HG02943 (cell line): ENCODE results near the gene GALNT2.

Experiments used
- ATAC-seq: cut with Tn5 transposase; IDR thresholded peaks from one replicate; pipeline ENCODE4 v1.9.1; 2021; ENCODE audit warnings: mild to moderate bottlenecking, low read depth, moderate library complexity; ENCODE audit not compliant: unreplicated experiment

GALNT2 gene

DNA sequence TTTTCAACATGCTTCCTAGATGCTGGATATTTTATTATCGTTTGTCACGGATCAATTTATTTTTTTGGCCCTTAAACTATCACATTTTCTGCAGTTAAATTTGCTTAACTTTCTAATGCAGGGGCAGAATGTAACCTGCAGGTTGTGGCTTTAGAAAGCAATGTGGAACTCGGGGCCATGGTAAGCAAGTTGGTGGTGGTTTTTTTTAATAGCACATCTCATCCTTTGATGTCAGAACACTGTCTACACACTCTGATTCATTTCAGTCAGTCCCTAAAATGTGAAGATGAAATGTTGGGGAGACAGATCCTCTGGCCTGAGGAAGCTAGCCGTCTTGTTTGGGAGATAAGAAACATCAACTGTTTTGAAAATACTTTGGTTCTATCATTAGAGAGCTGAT, 89.5 kb downstream of the GALNT2 start:
- no peak for ATAC-seq

DNA sequence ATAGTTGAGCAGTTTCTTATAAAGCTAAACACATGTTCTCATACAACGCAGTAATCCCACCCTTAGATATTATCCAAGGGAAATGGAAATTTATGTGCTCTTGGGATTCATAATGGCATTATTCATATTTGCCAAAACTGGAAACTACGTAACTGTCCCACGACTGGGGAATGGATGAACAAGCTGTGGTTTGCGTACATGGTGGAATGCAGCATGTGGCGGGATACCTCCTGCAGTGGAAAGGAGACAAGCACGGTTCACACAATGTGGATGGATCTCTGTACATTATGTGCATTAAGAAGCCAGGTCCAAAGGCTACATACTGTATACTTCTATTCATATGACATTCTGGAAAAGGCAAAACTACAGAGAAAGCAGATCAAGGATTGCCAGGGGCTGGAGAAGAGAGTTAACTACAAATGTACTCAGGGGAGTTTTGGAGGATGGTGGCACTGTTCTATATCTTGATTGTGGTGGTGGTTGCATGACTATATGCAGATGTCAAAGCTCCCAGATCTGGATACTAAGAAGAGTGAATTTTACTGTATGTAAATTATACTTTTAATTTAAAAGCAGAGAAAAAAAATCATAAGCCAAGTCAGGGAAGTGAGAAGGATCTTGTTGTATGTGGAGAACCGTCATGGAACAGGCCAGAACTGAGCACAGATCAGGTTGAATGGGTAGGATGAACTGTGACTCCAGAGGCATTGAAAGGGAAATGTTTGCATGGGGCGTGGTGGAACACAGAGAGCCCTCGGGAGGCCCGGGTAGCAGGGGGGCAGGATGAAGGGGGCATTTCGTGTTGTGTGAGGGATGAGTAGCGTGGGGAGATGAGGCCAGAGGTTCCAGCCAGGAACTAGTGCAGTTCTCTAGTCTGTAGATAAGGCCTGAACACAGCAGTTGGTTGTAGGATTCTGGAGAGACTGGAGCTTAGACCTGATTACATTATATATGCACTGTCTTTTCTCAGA, 90.7 kb downstream of the GALNT2 start:
- no peak for ATAC-seq

DNA sequence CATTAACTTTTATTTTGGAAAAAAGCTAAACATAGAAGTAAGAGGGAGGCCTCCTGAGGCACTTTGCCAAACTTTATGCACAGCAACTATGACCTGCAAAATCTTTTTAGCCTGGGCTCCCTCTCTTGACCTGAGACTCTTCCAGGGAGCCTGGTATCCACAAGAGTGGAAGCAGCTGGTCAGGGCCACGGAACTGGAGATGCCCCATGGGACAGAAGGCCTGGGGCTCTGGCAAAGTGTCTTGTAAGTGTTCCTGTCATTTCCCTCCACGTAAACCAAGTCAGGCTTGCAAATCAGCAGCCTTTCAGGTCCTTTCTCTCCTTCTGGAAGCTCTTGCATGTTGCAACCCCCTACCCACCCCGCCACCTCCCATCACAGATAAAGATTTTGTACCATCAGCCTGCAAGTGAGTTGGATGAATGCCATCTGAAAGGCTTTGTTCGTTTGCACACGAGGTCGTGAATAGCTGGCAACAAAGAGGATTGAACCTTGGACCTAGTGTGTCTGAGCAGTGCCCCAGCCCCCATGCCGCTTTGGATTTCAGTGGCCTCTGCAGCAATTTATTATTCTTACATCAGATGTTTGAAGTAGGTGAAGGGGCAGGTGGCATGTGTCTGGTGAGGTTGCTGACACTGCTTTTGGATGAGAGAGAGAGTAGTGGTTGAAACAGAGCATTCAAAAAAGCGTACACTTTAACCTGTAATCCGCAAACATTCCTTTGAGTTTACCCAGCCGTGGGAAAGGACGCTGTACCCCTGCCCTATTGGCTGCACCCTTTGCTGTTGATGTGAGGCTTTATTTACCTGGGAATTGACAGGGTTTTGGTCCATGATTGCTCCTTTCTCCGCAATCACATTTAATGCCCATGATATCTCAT, 91.6 kb downstream of the GALNT2 start:
- no peak for ATAC-seq

DNA sequence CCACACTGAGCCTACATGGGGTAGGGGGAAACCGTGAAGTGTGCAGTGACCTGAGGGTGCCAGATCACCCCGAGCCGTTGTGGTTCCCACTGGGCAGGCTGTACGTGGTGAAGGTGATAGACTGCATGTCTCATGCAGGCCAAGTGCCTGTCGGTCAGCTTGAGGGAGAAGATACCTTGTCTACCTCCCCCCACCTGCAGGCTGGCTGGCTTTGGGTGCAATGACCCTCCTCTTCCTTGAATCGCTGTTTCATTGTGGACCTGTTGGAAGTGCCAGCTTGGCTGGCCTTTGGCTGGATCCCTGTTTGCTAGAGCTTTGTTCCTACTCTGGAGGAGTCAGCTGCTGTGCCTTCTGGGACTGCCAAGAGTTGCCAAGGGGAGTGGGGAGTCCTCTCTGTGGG, 92.5 kb downstream of the GALNT2 start:
- no peak for ATAC-seq

DNA sequence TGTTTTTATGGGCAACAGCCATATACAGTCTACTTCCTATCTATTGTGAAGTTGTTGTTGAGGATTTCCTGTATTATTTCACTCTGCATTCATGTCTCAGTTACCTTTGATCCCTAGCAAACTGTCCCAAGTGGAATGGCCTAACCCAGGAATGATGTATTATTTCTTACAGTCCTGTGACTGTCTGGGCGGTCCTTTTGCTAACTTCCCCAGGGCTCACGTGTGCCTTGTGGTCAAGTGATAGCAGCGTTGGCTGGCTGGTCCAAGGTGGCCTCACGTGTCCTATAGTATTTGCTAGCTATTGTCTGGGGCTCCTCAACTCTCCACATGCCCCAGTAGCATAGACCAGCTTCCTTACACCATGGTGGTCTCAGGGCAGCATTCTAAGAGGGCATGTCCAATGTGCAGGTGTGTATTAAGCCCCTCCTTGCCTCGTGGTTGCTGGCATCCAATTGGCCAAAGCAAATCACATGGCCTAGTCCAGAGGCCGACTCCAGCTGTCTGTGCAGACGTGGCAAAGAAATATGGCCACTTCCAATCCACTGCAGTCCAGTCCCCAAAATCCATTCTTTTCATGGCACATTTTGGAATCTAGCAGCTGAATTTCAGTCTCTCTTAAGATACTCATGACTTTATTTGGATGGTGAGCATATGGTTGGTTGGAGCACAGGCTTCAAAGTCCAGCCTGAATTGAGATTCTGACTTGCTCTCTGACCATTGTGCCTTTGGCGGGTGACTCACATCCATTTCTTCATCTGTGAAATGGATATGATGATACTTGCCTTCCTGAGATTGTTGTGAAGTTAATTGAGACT, 94.1 kb downstream of the GALNT2 start:
- ATAC-seq = no peak

DNA sequence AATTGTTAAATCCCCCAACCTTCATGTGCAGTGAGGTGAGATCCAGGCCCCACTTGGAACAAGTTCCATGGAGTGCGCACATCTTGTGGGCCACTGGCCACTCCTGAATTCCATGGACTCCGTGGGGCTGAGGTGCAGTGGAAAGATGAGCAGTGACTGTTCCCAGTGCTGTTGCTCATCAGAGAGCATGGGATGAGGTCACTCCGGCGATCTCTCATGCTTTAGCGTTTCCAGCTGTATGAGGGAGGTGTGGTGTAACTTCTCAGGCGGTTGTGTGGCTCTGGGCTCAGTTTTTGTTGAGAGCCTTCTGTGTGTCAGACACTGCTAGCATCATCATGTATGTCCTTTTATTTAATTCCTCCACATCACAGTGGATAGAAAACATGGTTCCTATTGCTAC, 96.2 kb downstream of the GALNT2 start:
- no peak for ATAC-seq

DNA sequence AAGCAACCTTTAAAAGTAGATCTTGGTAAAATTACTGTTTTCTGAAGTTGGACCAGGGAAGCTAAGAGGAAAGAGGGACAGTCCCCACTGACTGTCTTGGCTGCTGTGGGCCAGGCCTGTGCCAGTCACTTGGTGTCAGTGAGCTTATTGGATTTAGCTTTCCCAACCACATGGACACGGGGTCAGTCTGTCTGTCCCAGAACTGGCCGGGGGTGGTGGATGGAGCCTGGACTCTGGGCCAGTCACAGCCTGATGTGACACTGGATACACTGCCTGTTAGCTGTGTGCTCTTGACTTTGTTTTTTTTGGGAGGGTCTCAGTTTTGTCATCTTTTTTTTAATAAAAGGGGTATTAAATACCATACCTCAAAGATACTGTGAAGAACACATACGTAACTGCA, 96.7 kb downstream of the GALNT2 start:
- ATAC-seq = no peak

DNA sequence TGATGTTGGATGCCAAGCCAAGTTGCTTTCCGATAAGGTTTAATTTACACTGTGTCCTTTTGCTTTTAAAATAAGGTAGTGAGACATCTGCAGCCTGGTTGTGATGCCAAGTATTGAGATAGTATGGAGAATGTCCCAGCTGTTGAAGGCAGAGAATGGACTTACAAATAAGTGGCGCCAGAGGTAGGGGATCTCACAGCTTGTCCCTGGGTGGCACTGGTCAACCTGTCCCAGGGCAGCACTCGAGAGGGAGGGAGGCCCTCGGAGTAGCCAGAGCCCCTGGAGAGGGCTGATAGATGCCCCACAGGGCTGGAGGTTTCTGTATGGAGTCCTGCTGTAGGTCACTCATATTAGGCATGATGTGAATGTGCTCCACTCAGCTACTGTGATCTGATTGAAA, 98.5 kb downstream of the GALNT2 start:
- ATAC-seq = no peak

DNA sequence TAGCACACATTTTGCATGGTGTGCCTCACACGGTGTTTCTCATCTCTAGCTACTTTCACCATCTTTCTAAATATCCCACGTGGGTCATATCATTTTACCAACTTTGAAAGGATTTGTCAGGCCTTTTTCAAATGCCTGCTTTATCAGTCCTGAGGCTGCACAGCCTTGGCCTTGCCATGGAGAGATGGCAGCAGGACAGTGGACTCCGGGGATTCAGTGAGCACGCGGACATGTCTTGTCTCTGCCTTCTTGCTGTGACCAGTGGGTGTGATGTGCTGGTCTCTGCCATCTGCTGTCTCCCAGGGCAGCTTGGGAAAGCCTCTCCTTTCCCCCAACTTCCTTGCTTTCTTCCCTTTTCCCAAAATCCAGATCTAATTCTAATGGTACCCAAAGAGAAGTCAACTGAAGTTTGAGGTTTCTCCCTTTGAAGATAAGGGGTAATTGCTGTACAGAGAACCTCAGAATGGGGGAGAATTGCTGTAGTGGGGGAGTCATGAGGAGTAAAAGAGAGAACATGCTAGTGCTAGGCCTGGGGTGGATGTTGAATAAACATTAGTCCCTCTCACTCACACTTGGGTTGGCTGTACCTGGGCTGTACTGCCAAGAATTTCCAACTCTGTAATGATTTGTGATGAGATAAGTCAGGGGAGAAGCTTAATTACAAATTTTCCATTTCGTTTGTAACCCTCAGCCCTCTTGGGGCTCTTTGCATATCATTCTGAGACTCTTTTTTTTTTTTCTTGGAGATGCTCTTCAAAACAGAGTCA, 99.5 kb downstream of the GALNT2 start:
- no peak for ATAC-seq

DNA sequence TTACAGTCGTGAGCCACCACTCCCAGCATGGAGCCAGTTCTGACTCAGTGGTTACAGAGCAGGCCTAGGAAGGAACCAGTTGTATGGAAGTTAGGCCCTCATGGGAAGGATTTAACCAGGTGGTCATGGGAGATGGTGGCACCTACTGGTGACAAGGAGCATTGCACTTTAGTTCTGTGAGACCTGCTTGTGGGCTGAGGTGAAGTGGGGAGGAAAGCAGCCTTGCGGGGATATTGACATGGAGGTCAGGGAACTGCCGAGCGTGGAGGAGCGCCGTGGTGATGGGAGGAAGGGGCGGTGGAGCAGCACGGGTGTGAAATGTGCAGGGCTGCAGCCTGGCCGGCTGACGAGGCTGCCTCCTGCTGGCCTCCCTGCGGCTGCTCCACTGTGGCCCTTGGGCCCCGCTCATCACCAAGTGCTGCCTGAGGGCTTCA, 100.4 kb downstream of the GALNT2 start:
- ATAC-seq = no peak

DNA sequence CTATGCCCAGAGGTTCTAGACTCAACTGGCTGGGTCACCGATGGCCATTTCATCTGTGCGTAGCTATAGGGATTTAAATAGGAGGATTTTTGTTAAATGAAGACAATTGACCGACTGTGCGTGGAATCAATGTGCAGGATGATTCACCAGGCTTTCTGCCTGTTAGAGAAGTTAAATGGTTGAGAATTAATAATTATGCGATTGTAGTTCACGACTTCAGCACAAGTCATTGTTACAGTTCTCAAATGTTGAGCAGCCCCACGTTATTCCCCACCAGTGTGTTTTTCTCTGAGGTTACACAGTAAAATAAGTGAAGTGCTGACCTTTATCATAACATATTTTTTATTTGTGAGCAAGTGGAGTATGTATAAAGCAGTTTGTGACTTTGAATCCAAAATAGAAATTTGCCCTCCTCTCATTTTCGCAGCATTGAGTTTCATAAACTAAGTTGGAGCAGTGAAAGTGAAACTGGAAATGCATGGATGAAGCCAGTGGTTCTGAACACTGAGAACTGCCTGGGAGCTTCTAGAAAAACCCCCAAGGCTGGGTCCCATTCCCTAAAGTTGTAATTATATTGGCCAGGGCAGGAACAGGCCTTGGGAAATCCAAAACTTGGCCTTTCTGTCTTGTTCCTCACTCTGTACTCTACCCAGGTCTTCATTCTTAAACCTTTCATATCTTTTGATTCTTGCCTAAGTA, 102.6 kb downstream of the GALNT2 start:
- no peak for ATAC-seq

DNA sequence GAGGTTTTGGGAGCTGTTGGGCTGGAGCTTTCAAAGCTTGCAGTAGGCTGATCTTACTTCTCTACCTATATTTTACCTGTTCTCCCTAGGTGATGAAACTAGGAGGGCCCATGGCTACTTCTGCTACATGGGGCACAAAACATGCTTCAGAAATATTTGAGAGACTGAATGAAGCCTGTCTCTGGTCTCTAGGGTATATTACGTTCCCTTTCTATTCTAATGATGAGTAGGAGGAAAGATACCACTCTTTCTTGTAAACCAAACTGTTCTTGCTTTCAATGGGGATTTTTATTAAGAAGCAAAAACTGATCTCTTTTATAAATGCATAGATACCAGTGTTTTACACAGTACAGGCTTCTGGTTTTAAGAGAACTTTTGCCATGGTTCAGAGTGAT, 103.1 kb downstream of the GALNT2 start:
- no peak for ATAC-seq

DNA sequence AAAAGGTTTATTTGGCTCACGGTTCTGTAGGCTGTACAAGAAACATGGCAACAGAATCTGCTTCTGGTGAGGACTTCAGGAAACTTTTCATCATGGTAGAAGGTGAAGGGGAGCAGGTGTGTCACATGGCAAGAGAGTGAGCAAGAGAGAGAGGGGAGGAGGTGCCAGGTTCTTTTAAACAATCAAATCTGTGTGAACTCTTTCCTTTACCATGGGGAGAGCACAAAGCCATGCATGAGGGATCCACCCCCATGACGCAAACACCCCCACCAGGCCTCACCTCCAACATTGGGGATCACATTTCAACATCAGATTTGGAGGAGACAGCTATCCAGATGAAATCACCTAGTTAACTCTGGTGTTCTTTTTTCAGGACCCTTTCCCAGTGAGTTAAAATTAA, 103.6 kb downstream of the GALNT2 start:
- no peak for ATAC-seq

DNA sequence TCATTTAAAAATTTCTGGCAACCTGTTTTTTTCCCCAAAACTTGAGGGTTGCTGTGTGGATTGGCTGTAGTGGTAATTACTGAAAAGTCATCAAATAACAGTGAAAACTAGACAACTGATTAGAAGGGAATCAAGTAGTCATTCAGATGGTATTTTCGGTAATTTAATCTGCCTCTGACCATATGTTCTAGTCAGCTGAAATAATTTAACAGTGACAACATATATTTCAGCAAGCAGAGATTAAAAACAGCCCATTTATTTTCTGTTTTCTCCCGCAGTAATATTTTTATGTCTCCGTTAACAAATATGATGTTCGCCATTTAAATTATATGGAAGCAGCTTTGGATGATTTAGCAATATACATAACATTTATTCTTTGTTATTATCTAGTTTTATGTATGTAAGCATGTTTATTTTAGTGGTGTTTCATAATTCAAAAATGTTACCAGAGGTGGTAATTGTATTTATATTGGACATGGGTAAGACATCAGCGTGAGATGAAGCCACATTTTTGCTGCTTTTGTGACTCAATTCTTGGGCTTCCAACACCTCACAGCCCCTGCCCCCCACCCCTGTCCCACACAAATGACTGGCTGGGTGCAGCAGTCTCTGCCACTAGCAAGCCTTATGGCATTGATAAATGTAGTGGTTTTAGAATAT, 104.4 kb downstream of the GALNT2 start:
- ATAC-seq = no peak

DNA sequence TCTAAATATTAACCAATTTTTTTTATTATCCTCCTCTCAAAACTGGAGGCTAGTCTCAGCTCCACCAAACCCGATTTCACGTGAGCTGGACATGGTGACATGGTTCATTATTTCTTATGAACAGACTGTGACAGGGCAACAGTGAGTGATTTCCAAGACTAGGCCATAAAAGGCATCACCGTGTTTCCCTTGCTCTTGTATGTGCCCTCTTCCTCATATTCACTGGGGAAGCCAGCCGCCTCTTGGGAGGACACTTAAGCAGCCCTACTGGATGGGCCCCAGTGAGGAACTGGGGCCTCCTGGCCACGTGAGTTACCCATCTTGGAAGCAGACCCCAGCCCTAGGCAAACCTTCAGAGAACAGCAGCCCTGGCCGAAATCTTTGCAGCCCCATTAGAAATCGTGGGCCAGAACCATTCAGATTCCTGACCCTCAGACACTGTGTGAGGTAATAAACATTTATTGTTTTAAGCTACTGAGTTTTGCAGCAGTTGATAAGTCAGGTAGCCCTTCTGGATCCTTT, 105.0 kb downstream of the GALNT2 start:
- ATAC-seq = no peak

DNA sequence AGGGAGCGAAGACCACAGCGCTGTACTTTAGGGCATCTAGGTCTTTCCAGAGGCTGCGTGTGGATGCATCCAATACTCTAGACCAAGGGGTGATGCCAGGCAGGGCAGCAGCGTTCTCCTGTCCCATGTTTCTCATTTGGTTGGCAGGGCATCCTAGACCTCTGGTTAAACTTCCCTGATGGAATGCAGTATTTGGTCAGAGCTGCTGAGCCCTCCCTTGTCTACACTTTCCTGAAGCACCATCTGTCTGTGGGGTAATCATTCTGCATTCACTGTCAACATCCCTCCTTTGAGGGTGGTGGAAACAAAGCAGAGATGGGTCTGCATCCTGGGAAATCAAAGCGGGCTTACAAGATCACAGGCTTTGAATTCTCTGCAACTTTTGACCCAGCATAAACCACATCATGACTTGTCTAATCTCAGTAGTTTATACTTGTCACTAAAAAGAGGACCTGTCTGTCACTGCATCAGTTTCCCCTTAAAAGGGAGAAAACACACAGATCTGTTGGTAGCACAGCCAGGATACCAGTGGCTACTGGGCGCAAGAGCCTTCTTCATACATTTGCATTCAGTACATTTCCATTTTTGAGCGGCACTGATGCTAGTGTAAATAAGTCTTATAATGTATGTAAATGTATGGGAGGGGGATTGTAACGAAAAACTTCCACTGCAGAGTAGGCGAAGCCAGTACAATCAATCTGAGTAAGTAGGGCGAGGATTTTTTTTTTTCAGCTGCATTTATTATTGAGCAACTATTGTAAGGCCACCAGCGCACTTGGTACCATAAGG, 106.3 kb downstream of the GALNT2 start:
- ATAC-seq = no peak

DNA sequence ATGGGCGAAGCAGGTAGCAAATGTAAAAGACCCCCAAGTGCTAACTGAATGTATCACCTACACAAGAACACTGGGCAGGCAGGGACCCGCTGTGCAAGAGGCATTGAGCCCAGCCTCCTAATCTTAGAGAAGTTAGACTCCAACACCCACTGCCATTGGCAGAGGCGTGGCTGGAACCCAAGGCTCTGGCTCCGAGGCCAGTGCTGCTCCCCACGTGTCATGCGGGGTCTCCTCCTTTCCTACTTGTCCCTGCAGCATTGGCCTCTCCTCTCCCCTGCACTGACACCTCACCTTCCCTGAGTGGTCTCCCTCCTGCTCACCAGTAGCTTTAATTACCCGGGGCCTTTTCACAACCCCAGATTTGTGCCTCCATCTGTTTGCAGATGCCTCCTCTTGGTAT, 107.0 kb downstream of the GALNT2 start:
- no peak for ATAC-seq
